HG02981 (cell line): Measurements from ENCODE around the gene CTNNA1.
"Not testable (repeated sequence)": the region's sequence is repeated elsewhere in the genome, so short reads cannot be mapped to it uniquely, and the experiment has no call there.

Experiments
- ATAC-seq: cut with Tn5 transposase; IDR thresholded peaks from one replicate; pipeline ENCODE4 v1.9.1; 2021; ENCODE audit warnings: mild to moderate bottlenecking, moderate library complexity; ENCODE audit not compliant: unreplicated experiment

The CTNNA1 gene

GRCh38 chr5:138755084-138755748 is 2.0 kb downstream of the CTNNA1 start:
- ATAC-seq = no peak

DNA sequence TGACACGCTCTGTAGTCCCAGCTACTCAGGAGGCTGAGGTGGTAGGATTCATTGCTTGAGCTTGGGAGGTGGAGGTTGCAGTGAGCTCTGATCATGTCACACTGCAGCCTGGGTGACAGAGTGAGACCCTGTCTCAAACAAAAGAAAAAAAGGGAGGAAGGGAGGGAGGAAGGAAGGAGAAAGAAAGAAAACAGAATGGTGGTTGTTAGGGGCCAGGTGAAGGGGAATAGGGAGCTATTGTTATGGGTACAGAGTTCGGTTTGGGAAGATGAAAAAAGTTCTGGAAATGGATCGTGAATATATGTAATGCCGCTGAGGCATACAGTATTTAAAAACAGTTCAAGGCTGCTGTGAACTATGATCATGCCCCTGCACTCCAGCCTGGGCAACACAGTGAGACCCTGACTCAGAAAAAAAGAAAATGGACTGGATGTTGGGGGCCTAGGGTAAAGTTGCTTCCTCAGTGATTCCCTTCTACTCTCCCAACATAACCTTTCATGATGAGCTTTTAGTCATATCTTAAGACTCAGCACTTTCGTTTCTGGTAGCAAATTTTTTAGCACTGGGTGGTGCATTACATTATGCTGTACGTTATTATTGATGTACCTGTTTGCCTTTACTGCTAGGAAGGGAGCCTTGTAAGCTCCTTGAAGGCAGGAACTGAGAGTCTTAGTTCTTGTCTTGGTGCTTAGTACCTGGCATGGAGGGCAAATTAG is 4.0 kb downstream of the CTNNA1 start:
- no peak for ATAC-seq

GRCh38 chr5:138760448-138761110 is 7.4 kb downstream of the CTNNA1 start:
- no peak for ATAC-seq

DNA sequence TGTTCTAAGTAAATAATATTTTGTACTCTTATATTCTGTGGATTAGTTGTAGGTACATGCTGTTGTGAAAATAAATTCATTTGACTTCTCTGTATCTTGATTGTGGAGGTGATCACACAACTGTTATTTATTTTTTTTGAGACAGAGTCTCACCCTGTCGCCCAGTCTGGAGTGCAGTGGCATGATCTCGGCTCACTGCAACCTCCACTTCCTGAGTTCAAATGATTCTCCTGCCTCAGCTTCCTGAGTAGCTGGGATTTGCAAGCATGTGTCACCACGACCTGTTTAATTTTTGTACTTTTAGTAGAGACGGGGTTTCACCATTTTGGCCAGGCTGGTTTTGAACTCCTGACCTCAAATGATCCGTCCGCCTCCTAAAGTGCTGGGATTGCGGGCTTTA is 7.9 kb downstream of the CTNNA1 start:
- not testable (repeated sequence) for ATAC-seq

GRCh38 chr5:138761670-138762069 is 8.4 kb downstream of the CTNNA1 start:
- ATAC-seq = not testable (repeated sequence)

GRCh38 chr5:138762110-138762509 is 8.9 kb downstream of the CTNNA1 start:
- ATAC-seq = no peak

- no peak for ATAC-seq
Observed at GRCh38 chr5:138763037-138763778, 10.0 kb downstream of the CTNNA1 start.

DNA sequence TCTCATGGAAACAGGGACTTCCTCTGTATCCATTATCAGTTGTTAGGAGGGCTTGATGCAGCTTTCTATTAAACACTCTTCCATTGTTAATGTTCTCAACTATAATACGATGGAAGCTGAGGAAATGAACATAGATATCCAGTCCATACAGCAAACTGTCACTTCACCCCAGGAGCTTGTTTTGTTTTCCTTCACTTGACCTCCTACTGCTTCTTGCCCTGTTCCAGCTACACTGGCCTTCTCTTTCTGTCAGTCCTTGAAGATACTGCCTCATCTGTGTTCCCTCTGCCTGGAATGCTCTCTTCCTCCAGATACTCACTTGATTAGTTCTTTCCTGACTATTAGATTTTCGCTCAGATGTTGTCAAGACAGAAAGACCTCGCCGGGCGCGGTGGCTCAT is 17.1 kb downstream of the CTNNA1 start:
- ATAC-seq = no peak

GRCh38 chr5:138770977-138771376 is 17.8 kb downstream of the CTNNA1 start:
- ATAC-seq = no peak

GRCh38 chr5:138772986-138773594 is 19.9 kb downstream of the CTNNA1 start:
- ATAC-seq = no peak

- not testable (repeated sequence) for ATAC-seq
Observed at GRCh38 chr5:138773624-138774023, 20.4 kb downstream of the CTNNA1 start.

- no peak for ATAC-seq
Observed at GRCh38 chr5:138775034-138775433, 21.8 kb downstream of the CTNNA1 start.

DNA sequence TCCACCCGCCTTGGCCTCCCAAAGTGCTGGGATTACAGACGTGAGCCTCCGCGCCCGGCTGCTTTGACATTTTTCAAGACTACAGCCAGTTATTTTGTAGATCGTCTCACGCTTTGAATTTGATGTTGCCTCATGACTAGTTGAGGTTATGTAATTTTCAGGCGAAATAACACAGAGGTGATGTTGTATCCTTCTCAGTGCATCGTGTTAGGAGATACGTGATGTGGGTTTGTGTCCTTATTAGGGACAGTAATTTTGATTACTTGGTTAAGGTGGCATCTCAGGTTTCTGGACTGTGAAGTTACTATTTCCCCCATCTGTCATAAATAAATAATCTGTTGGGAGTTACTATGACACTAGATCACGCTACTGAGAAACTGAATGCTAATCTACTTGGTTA is 25.0 kb downstream of the CTNNA1 start:
- no peak for ATAC-seq

- no peak for ATAC-seq
Observed at GRCh38 chr5:138783976-138784375, 30.8 kb downstream of the CTNNA1 start.

DNA sequence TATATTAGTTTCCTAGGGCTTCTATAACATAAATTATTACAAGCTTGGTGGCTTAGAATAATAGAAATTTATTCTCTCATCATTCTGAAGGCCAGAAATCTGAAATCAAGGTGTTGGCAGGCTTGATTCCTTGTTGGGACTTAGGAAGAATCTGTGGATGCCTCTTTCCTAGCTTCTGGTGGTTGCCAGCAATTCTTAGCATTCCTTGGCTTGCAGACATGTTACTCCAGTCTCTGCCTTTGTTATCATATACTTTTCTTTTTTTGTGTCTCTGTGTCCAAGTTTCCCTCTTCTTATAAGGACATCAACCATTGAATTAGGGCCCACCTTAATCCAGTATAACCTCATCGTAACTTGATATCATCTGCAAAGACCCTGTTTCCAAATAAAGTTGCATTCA is 31.4 kb downstream of the CTNNA1 start:
- no peak for ATAC-seq

DNA sequence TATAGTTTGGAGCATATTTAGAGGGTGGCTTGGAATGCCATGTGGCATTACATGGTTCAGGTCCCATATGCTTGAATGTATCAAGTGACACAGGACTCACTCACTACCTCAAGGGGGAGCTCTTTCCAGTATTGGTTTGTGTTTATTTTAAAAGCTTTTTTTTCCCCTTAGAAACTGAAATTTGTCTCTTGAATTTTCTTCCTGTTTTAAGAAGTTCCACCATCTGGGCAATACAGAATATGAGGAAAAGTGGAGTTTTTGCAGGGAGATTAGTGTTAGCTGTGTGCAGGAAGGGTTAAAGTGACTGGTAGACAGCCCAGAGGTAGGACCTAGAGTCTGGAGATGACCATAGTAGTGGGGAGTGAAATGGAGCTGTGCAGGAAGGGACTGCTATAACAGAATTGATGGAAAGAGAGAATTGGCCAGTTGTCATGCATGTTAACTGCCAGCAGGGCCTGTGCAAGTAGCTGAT is 36.6 kb downstream of the CTNNA1 start:
- no peak for ATAC-seq

DNA sequence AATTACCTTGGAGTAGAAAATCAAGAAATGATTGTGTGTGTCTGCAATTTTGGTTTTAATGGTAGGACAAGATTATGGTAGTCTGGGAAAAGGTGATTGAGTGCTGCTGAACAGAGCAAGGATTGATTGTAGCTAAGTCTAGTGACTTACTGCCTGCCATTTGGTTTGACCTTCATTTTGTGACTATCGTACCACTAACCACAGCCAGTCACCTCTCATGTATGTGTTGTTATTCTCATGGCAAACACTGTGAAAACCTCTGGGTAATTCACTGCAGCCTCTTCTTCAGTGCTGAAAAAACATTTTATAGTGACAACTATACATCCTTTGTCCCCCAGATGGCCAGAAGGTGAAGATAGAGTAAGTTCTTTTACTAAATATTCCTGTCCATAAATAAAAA is 37.5 kb downstream of the CTNNA1 start:
- no peak for ATAC-seq

DNA sequence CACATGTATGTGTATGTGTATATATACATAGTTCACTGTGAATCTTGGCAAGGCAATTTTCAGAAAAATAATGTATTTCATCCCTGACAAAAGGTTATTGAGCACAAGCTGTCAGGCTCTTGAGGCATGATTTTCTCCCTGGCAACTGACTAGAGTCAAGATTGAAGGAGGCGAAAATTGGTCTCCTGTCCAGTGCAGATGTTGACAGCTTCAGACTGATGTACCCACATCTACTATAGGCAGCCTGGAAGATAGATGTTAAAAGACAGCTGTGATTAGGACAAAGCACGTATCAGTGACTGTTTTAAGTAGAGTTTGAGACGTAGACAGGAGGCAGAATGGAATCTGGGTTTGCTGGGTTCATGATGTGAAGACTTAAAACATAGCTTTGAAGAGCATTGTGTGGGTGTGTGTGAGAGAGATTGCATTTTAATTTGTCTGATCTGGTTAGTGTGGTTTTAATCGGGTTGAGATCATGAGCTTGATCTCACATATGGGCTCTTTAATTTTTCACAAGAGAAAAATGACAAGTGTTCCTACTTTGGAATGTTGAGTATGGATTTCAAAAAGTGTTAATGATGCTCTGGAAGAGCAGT is 39.1 kb downstream of the CTNNA1 start:
- ATAC-seq = no peak

GRCh38 chr5:138793575-138793974 is 40.4 kb downstream of the CTNNA1 start:
- ATAC-seq = no peak

- ATAC-seq = no peak
Observed at GRCh38 chr5:138803285-138803684, 50.1 kb downstream of the CTNNA1 start.
